ENCODE results near the gene RPS8. TPM values are rescaled to one million over a fixed set of nuclear protein-coding genes. Genes with fewer than 3 reads are reported as not detected.
"Not testable (repeated sequence)": the region's sequence is repeated elsewhere in the genome, so short reads cannot be mapped to it uniquely, and the experiment has no call there.

The RPS8 gene
- total RNA-seq, 1 experiment from 2014 or later = 2,296 TPM

DNA sequence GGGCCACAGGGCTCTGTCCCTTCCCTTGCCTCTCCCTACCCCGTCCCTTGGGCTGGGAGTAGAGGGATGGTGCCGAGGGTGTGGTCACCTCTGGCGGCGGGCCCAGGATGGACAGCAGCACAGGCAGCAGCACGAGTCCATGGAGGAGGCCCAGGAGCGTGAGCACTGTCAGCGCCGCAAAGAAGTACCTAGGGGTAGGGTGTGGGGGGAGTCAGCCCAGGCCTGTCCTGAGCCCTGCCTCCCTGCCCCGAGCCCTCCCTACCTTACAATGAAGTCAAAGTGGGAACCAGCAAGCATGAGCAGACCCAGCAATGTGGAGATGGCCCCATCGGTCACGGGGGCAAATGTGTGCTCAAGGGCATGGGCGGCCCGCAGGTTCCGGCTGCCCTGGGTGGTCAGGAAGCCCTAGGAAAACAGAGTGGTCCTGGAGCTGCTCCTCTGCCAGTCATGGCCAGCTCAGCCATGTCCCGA is 47.7 kb downstream of the RPS8 start:
- Histone ChIP-seq H3K27ac (ENCODE audit: low read depth, low read length) (no peak overlapping the region), H3K4me3 (replicated peaks in 1 of 2; ENCODE audit: low read depth in 1 of 2, low read length in 2 of 2) (no peak overlapping the region), H3K9ac (ENCODE audit: low read length) (no peak overlapping the region), H3K36me3 (ENCODE audit: control insufficient read depth in 1 of 2, insufficient read depth in 2 of 2, low read length in 2 of 2) (no peaks in the 10 kb centered on the region), H3K27me3 (ENCODE audit: insufficient read depth, low read length) (no peaks in the 10 kb centered on the region), H3K4me1 (ENCODE audit: control insufficient read depth in 1 of 2, insufficient read depth in 2 of 2, low read length in 2 of 2) (peaks cover 10 to 26% of the 10 kb centered on the region in 2 experiments), H3K79me2 (ENCODE audit: insufficient read depth, low read length) (no peaks in the 10 kb centered on the region), H3K9me2 (ENCODE audit: insufficient read depth) (no peaks in the 10 kb centered on the region), H2AFZ (ENCODE audit: low read depth, low read length, poor library complexity, severe bottlenecking) (no peak overlapping the region), H4K20me1 (ENCODE audit: insufficient read depth) (no peaks in the 10 kb centered on the region), H3K9me3 (ENCODE audit: control insufficient read depth in 1 of 2, insufficient read depth in 1 of 2, low read depth in 1 of 2, low read length in 2 of 2) (no peaks in the 10 kb centered on the region), H3K4me2 (ENCODE audit: low read length) (no peak overlapping the region)
- intact Hi-C loops (cut with micrococcal nuclease) = no loop called here
- CTCF ChIA-PET = no interaction called here
- POLR2A ChIA-PET = interaction anchor here (0.6 to 9.1 kb wide), 5 partner anchors 15 to 480 kb away, joined by 3 to 200 read pairs (median 4); partner anchors contain the start of genes BTBD19, DYNLT4 and UROD
- RAD21 ChIA-PET (ENCODE audit: low non-redundant PET in 1 of 2, low total read pairs in 2 of 2, uncharacterized antibody in 2 of 2, unreplicated experiment in 2 of 2) = no interaction called here
- TF ChIP-seq SP1 (IDR thresholded peaks at IDR 0.05; ENCODE audit: low read depth) (no peak), CEBPB (IDR thresholded peaks at IDR 0.05; ENCODE audit: low read depth) (no peak)
- ATAC-seq (no peak), DNase-seq (ENCODE audit: low read depth, low spot score) (no peak)
- BruUV-seq (replicated peaks) = no TSS peak

DNA sequence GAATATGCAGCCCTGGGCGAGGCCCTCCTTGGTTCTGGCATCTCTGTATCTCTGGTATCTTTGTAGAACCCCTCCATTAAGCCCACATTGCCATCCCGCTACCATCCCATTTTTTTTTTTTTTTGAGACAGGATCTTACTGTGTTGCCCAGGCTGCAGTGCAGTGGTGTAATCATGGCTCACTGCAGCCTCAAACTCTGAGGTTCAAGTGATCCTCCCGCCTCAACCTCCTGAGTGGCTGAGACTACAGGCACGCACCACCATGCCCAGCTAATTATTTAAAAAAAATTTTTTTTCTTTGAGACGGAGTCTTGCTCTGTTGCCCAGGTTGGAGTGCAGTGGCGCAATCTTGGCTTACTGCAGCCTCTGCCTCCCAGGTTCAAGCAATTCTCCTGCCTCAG is 49.1 kb downstream of the RPS8 start:
- H4K20me1 ChIP-seq (ENCODE audit: insufficient read depth); ATAC-seq; H3K27ac ChIP-seq (ENCODE audit: low read depth, low read length); H3K4me2 ChIP-seq (ENCODE audit: low read length); CTCF ChIA-PET; H3K36me3 ChIP-seq (ENCODE audit: control insufficient read depth in 1 of 2, insufficient read depth in 2 of 2, low read length in 2 of 2); H3K9ac ChIP-seq (ENCODE audit: low read length); H3K4me3 ChIP-seq (replicated peaks in 1 of 2; ENCODE audit: low read depth in 1 of 2, low read length in 2 of 2); H3K9me2 ChIP-seq (ENCODE audit: insufficient read depth); RAD21 ChIA-PET (ENCODE audit: low non-redundant PET in 1 of 2, low total read pairs in 2 of 2, uncharacterized antibody in 2 of 2, unreplicated experiment in 2 of 2); intact Hi-C loops (cut with micrococcal nuclease); BruUV-seq (replicated peaks); DNase-seq (ENCODE audit: low read depth, low spot score); H3K79me2 ChIP-seq (ENCODE audit: insufficient read depth, low read length); H3K9me3 ChIP-seq (ENCODE audit: control insufficient read depth in 1 of 2, insufficient read depth in 1 of 2, low read depth in 1 of 2, low read length in 2 of 2); H3K27me3 ChIP-seq (ENCODE audit: insufficient read depth, low read length); H2AFZ ChIP-seq (ENCODE audit: low read depth, low read length, poor library complexity, severe bottlenecking): not testable (repeated sequence)
- H3K4me1 ChIP-seq (ENCODE audit: control insufficient read depth in 1 of 2, insufficient read depth in 2 of 2, low read length in 2 of 2) = peaks cover 0 to 13% of the 10 kb centered on the region in 2 experiments; a peak in 2 of 4 replicates
- POLR2A ChIA-PET = interaction anchor here (1.7 to 9.1 kb wide), 2 partner anchors 16 to 103 kb away, joined by 5 to 200 read pairs; partner anchors contain the start of genes BTBD19 and DYNLT4

All from HCT116 (cell line).